Spinal cord (tissue), 10 donors: ENCODE measurements around the gene AFAP1. TPM values are rescaled to one million over a fixed set of nuclear protein-coding genes. Genes with fewer than 3 reads are reported as not detected.

ENCODE experiments used
- DNase-seq, 6 donors: peaks; one replicate each; pipeline versions ENCODE4 v3.0.0 to v3.0.0-alpha.2; 2013 to 2015; ENCODE audit warnings: low spot score in 6 of 6, low read depth in 4 of 6
- H3K27ac ChIP-seq: one replicate; pipeline ENCODE4 v1.5.1; 2013; ENCODE audit warnings: low read depth, low read length, control low read depth
- H3K27me3 ChIP-seq: one replicate; pipeline ENCODE4 v1.6.1; 2013; ENCODE audit warnings: low read length; ENCODE audit not compliant: control insufficient read depth, insufficient read depth
- H3K36me3 ChIP-seq: one replicate; pipeline ENCODE4 v1.6.1; 2013; ENCODE audit warnings: low read length; ENCODE audit not compliant: control insufficient read depth, insufficient read depth
- H3K4me1 ChIP-seq: one replicate; pipeline ENCODE4 v1.6.1; 2013; ENCODE audit warnings: low read length; ENCODE audit not compliant: control insufficient read depth, insufficient read depth
- H3K4me3 ChIP-seq: one replicate; pipeline ENCODE4 v1.5.1; 2013; ENCODE audit warnings: low read depth, low read length, control low read depth
- H3K9me3 ChIP-seq: one replicate; pipeline ENCODE4 v1.6.1; 2013; ENCODE audit warnings: low read length; ENCODE audit not compliant: control insufficient read depth, insufficient read depth
- WGBS: methylation state at CpG from one replicate; pipeline ENCODE4 v1.1.5; 2013; ENCODE audit warnings: missing lambda C conversion rate; ENCODE audit not compliant: insufficient coverage; 5-methylcytosine and 5-hydroxymethylcytosine counted together
- polyA plus RNA-seq, 2 donors: library from polyadenylated mRNA; unstranded; fragments of 120-200 nt; gene quantifications; one replicate each; pipeline ENCODE4 v1.2.1, GENCODE V29; 2013; ENCODE audit not compliant: insufficient read length in 2 of 2
- total RNA-seq, 2 donors: library from RNA; depleted of rRNA in 1 of 2; stranded (reverse); fragments of 120-200 nt in 1 of 2; fragments of >200 nt in 1 of 2; gene quantifications; one replicate each; pipeline versions ENCODE4 v1.2.3 to v1.2.4, GENCODE V29; 2013 to 2014
- donor health status: healthy.

Gene AFAP1
- total and polyA plus RNA-seq, 4 donors: 34.8 to 42.0 (median 36.3) TPM

DNA sequence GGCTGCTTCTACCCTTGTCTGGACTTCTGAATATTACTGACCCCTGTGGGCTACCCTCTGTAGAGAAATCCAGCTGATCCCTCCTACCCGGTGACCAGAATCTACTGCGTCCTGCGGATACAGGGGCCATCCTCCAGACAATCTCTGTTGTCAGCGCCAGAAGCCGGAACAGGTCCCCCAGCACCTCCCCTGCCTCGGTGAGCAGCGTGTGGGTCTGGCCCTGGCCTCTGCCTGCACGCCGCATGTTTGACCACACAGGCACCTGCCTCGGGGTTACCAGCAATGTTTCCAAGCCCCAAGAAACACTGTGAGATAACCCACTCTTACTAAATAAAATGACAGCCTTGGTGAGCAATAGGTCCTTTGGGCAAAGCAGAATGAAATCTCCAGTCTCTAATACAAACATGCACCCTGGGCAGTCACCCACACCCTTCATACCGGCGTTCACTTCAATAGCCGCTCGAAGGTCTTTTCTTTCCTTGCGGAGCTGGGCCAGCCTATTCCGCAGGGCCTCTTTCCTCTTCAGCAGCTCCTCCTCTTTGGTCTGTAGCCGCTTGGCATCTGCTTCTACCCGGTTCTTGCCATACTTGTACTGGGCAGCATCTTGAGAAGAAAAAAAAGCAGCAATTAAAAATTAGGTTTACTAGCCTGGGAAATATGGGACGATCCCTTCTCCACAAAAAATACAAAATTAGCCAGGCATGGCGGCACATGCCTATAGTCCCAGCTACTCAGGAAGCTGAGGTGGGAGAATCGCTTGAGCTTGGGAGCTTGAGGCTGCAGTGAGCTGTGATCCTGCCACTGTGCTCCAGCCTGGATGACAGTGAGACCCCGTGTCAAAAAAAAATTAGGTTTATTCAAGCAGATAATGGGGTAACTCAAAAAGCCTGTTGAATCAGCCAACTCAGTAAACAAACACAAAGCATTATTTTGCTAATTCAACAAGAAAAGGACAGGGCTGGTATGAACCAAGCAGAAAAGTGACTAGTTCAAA lies 165.1 kb downstream of the AFAP1 start:
- H3K27ac ChIP-seq: no peak overlapping the region
- H3K27me3 ChIP-seq: no peaks in the 10 kb centered on the region
- H3K4me1 ChIP-seq: peaks cover 45% of the 10 kb centered on the region
- 77% methylated on average over 20 of the region's 22 CpGs for WGBS
- H3K4me3 ChIP-seq: no peak overlapping the region
- H3K36me3 ChIP-seq: peaks cover 59% of the 10 kb centered on the region
- no peaks in the 10 kb centered on the region for H3K9me3 ChIP-seq
- DNase-seq: no peak

GRCh38 chr4:7773401-7774180 lies 166.1 kb downstream of the AFAP1 start:
- Histone ChIP-seq H3K4me3 (no peak overlapping the region), H3K9me3 (no peaks in the 10 kb centered on the region), H3K27me3 (no peaks in the 10 kb centered on the region), H3K27ac (no peak overlapping the region), H3K4me1 (peaks cover 55% of the 10 kb centered on the region), H3K36me3 (peaks cover 67% of the 10 kb centered on the region)
- WGBS: 91% methylated on average over 24 of the region's 24 CpGs
- DNase-seq: no peak

DNA sequence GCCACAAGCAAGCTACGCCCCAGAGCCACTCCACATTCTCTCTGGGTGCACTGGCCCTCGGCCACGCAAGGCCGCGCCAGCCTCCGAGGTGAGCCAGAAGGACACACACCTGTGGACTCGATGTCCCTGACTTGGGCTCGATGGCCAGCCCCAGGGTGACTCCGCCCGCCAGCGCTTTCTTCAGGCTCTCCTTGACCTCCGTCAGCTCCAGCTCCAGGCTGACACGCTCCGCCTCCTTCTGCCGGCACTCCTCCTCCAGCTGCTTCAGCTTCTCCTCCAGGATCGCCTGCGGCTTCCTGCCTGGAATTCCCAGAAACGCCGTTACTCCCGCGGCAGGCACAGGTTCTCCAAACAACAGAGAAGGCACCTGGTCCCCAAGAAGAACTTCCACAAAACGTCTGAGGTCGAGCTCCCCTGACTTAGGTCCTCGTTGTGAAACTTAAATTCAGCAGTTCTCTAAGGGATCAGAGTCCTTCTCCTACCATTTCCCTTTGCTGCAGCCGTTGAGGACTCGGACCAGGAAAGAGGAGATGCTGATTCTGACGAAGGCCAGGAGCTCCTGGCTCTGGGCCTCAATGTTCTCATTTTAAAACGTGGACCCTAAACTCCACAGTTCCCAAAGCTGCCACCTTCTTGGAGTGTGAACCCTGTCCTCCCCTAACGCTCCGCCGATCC lies 166.8 kb downstream of the AFAP1 start:
- Histone ChIP-seq H3K4me1 (peaks cover 47% of the 10 kb centered on the region), H3K9me3 (no peaks in the 10 kb centered on the region), H3K36me3 (peaks cover 67% of the 10 kb centered on the region), H3K4me3 (no peak overlapping the region), H3K27ac (no peak overlapping the region), H3K27me3 (no peaks in the 10 kb centered on the region)
- WGBS: 75% methylated on average over 31 of the region's 31 CpGs
- DNase-seq: no peak

- no peaks in the 10 kb centered on the region for H3K9me3 ChIP-seq
- DNase-seq: peak in 1 of 6 donors; percentile 28
- H3K27ac ChIP-seq: no peak overlapping the region
- H3K4me3 ChIP-seq: no peak overlapping the region
- H3K27me3 ChIP-seq: no peaks in the 10 kb centered on the region
- H3K4me1 ChIP-seq: peaks cover 47% of the 10 kb centered on the region
- 68% methylated on average over 23 of the region's 26 CpGs for WGBS
- peaks cover 70% of the 10 kb centered on the region for H3K36me3 ChIP-seq
Measured at GRCh38 chr4:7771541-7772507, 167.8 kb downstream of the AFAP1 start.

DNA sequence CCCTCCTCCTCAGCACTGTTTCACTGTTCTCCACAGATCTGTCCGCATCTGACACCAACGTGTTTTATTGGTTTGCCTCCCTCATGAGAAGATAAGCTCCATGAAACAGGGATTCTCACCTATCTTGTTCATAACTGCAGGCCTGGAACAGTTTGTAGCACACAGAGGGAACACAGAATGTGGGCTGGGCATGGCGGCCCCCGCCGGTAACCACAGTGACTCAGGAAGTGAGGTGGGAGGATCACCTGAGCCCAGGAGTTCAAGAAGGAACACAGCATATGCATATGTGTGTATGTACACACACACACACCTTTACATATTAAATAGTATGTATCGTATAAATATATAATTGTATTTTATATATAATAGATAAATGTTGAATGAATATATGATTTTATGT lies 168.6 kb downstream of the AFAP1 start:
- H3K36me3 ChIP-seq: peaks cover 77% of the 10 kb centered on the region
- 86% methylated on average over 2 of the region's 6 CpGs for WGBS
- H3K27me3 ChIP-seq: no peaks in the 10 kb centered on the region
- no peak overlapping the region for H3K27ac ChIP-seq
- peaks cover 55% of the 10 kb centered on the region for H3K4me1 ChIP-seq
- no peak overlapping the region for H3K4me3 ChIP-seq
- DNase-seq: no peak
- no peaks in the 10 kb centered on the region for H3K9me3 ChIP-seq

GRCh38 chr4:7770224-7771050 lies 169.2 kb downstream of the AFAP1 start:
- H3K4me3 ChIP-seq: no peak overlapping the region
- peak in 1 of 6 donors; percentile 40 for DNase-seq
- H3K9me3 ChIP-seq: no peaks in the 10 kb centered on the region
- peaks cover 56% of the 10 kb centered on the region for H3K4me1 ChIP-seq
- WGBS: 82% methylated on average over 13 of the region's 13 CpGs
- no peak overlapping the region for H3K27ac ChIP-seq
- H3K27me3 ChIP-seq: no peaks in the 10 kb centered on the region
- H3K36me3 ChIP-seq: peaks cover 83% of the 10 kb centered on the region

GRCh38 chr4:7769396-7770223 lies 170.1 kb downstream of the AFAP1 start:
- Histone ChIP-seq H3K4me3 (no peak overlapping the region), H3K36me3 (peaks cover 89% of the 10 kb centered on the region), H3K27ac (no peak overlapping the region), H3K9me3 (no peaks in the 10 kb centered on the region), H3K4me1 (peaks cover 52% of the 10 kb centered on the region), H3K27me3 (no peaks in the 10 kb centered on the region)
- 54% methylated on average over 17 of the region's 20 CpGs for WGBS
- DNase-seq: peak in 2 of 6 donors; percentile 80 to 91

- WGBS: 90% methylated on average over 15 of the region's 16 CpGs
- no peaks in the 10 kb centered on the region for H3K27me3 ChIP-seq
- DNase-seq: no peak
- no peaks in the 10 kb centered on the region for H3K9me3 ChIP-seq
- H3K4me1 ChIP-seq: peaks cover 47% of the 10 kb centered on the region
- H3K27ac ChIP-seq: no peak overlapping the region
- H3K4me3 ChIP-seq: no peak overlapping the region
- peaks cover 85% of the 10 kb centered on the region for H3K36me3 ChIP-seq
Measured at GRCh38 chr4:7768736-7769135, 170.9 kb downstream of the AFAP1 start.
